ENCODE measurements around the gene SLC36A4. TPM values are rescaled to one million over a fixed set of nuclear protein-coding genes. Genes with fewer than 3 reads are reported as not detected.

Gene SLC36A4
- total and polyA plus RNA-seq, 2 of the 4 experiments (the other 2 are of a cell fraction) = 9.2 to 13.1 TPM

GRCh38 chr11:93212094-93212493 lies 14.3 kb upstream of the SLC36A4 start:
- in situ Hi-C loops (cut with MboI; ENCODE audit: low sequenced_read_pairs) = no loop called here
- POLR2A ChIA-PET (ENCODE audit: unreplicated experiment) = no interaction called here
- no peak for DNase-seq
- Histone ChIP-seq H2AK5ac (ENCODE audit: low read depth, low read length) (no peak overlapping the region), H3K14ac (replicated peaks; ENCODE audit: low read depth, low read length) (no peak overlapping the region), H3K9me1 (ENCODE audit: insufficient read depth, low read length) (no peaks in the 10 kb centered on the region), H3K4me1 (ENCODE audit: control insufficient read depth, insufficient read depth, low read length) (no peaks in the 10 kb centered on the region), H3K4me2 (ENCODE audit: low read depth, low read length) (no peak overlapping the region), H3K4me3 (ENCODE audit: insufficient read depth, low read depth, low read length) (no peak overlapping the region), H3K56ac (ENCODE audit: extremely low read depth, insufficient read depth, low read length) (no peak overlapping the region), H2BK15ac (ENCODE audit: low read depth, low read length) (no peak overlapping the region), H2AK9ac (replicated peaks; ENCODE audit: low read depth, low read length, poor library complexity) (no peak overlapping the region), H2BK20ac (ENCODE audit: low read depth, low read length) (no peak overlapping the region), H4K20me1 (ENCODE audit: insufficient read depth, low read length) (no peaks in the 10 kb centered on the region), H4K91ac (ENCODE audit: insufficient read depth, low read depth, low read length) (no peak overlapping the region), H3K9ac (ENCODE audit: low read depth, low read length) (no peak overlapping the region), H2BK120ac (ENCODE audit: low read depth, low read length) (no peak overlapping the region), H4K5ac (ENCODE audit: low read depth, low read length) (no peak overlapping the region), H3K23ac (ENCODE audit: low read depth, low read length) (no peak overlapping the region), H3K18ac (ENCODE audit: low read depth, low read length) (no peak overlapping the region), H2BK5ac (ENCODE audit: low read depth, low read length, poor library complexity, severe bottlenecking) (no peak overlapping the region), H3K4ac (ENCODE audit: low read depth, low read length) (no peak overlapping the region), H4K8ac (ENCODE audit: low read depth in 2 of 2, low read length in 2 of 2) (no peak overlapping the region), H2AFZ (replicated peaks; ENCODE audit: low read length, poor library complexity) (no peak overlapping the region), H3K27ac (ENCODE audit: insufficient read depth, low read length) (no peak overlapping the region), H3K79me1 (ENCODE audit: low read depth in 1 of 2, low read length in 2 of 2) (no peaks in the 10 kb centered on the region), H3K9me3 (ENCODE audit: control insufficient read depth, insufficient read depth, low read length) (0 out of 2 replicates have a peak, but pooled peaks cover 4% of the 10 kb centered on the region), H3K36me3 (ENCODE audit: control insufficient read depth, insufficient read depth, low read length) (no peaks in the 10 kb centered on the region), H3K27me3 (ENCODE audit: control insufficient read depth, insufficient read depth, low read length) (peaks cover 6% of the 10 kb centered on the region)
- TF ChIP-seq BHLHE40 (IDR thresholded peaks at IDR 0.05; ENCODE audit: low read depth, low read length) (no peak), USF2 (IDR thresholded peaks at IDR 0.05; ENCODE audit: low read depth, low read length) (no peak), RFX5 (IDR thresholded peaks at IDR 0.05; ENCODE audit: low read depth, low read length) (no peak), RCOR1 (IDR thresholded peaks at IDR 0.05; ENCODE audit: insufficient replicate concordance, low read length) (no peak), FOS (IDR thresholded peaks at IDR 0.05; ENCODE audit: low read depth, low read length) (no peak)
- intact Hi-C loops (cut with micrococcal nuclease) = loop anchor here (5.0 kb wide), 1 partner anchor 750 kb away; no protein-coding TSS in a partner anchor
- ATAC-seq (ENCODE audit: low read depth) = no peak
- dilution Hi-C loops (cut with HindIII; ENCODE audit: low sequenced_read_pairs, unreplicated experiment) = no loop called here
- no CpG with 5 or more reads among the region's 4 CpGs for WGBS, 2 experiments (ENCODE audit: extremely low coverage in 2 of 2, insufficient read length in 1 of 2)
- BruUV-seq (replicated peaks) = no TSS peak
- CTCF ChIA-PET = interaction anchor here (1.2 kb wide), 1 partner anchor 13 kb away, joined by 3 read pairs; no protein-coding TSS in a partner anchor

Measured in IMR-90 (cell line).